Mesendoderm (in vitro differentiated cells): Measurements from ENCODE around the gene PLCXD3.

Experiments
- DNase-seq: peaks from one replicate; pipeline ENCODE4 v3.0.0; 2013
- H2AK5ac ChIP-seq: 2 replicates; pipeline ENCODE4 v1.6.1; 2013; ENCODE audit warnings: low read length, inconsistent platforms
- H2BK120ac ChIP-seq: 2 replicates; pipeline ENCODE4 v1.6.1; 2013; ENCODE audit warnings: low read depth, mild to moderate bottlenecking, low read length, moderate library complexity, mixed read lengths
- H2BK15ac ChIP-seq: replicated peaks from 2 replicates; pipeline ENCODE4 v1.6.1; 2013; ENCODE audit warnings: low read depth, mild to moderate bottlenecking, moderate library complexity
- H2BK5ac ChIP-seq: 2 replicates; pipeline ENCODE4 v1.6.1; 2013; ENCODE audit warnings: low read length, inconsistent platforms
- H3K18ac ChIP-seq: 2 replicates; pipeline ENCODE4 v1.6.1; 2013; ENCODE audit warnings: mild to moderate bottlenecking, low read length, mixed read lengths
- H3K23ac ChIP-seq: one replicate; pipeline ENCODE4 v1.6.1; 2013; ENCODE audit warnings: low read length
- H3K27ac ChIP-seq: 2 replicates; pipeline ENCODE4 v1.5.1; 2013; ENCODE audit warnings: low read depth, mild to moderate bottlenecking, inconsistent platforms, low read length, moderate library complexity
- H3K27me3 ChIP-seq: 2 replicates; pipeline ENCODE4 v1.6.1; 2013; ENCODE audit warnings: low read length, control low read depth, mild to moderate bottlenecking, inconsistent platforms; ENCODE audit not compliant: insufficient read depth, poor library complexity
- H3K36me3 ChIP-seq: 2 replicates; pipeline ENCODE4 v1.6.1; 2013; ENCODE audit warnings: low read length, inconsistent platforms; ENCODE audit not compliant: control insufficient read depth, insufficient read depth
- H3K4ac ChIP-seq: one replicate; pipeline ENCODE4 v1.6.1; 2013; ENCODE audit warnings: low read depth, mild to moderate bottlenecking, low read length, moderate library complexity
- H3K4me1 ChIP-seq: 2 replicates; pipeline ENCODE4 v1.6.1; 2013; ENCODE audit warnings: low read depth, low read length, inconsistent platforms; ENCODE audit not compliant: control insufficient read depth
- H3K4me2 ChIP-seq: 2 replicates; pipeline ENCODE4 v1.6.1; 2013; ENCODE audit warnings: low read length
- H3K4me3 ChIP-seq: 2 replicates; pipeline ENCODE4 v1.5.1; 2013; ENCODE audit warnings: mild to moderate bottlenecking, low read length
- H3K56ac ChIP-seq: one replicate; pipeline ENCODE4 v1.6.1; 2013; ENCODE audit warnings: low read length
- H3K79me1 ChIP-seq: 2 replicates; pipeline ENCODE4 v1.6.1; 2013; ENCODE audit warnings: low read length, inconsistent platforms
- H3K79me2 ChIP-seq: 2 replicates; pipeline ENCODE4 v1.6.1; 2013; ENCODE audit warnings: mild to moderate bottlenecking, low read length; ENCODE audit not compliant: control insufficient read depth, insufficient read depth
- H3K9ac ChIP-seq: 2 replicates; pipeline ENCODE4 v1.6.1; 2013; ENCODE audit warnings: low read length, inconsistent platforms
- H4K5ac ChIP-seq: one replicate; pipeline ENCODE4 v1.6.1; 2013; ENCODE audit warnings: low read length
- H4K8ac ChIP-seq: one replicate; pipeline ENCODE4 v1.6.1; 2013; ENCODE audit warnings: low read depth, mild to moderate bottlenecking, control low read depth, low read length, moderate library complexity
- WGBS: extraction: QIAGEN DNeasy Blood & Tissue Kit; methylation state at CpG from one replicate; pipeline ENCODE4 v1.1.7; 2013; ENCODE audit warnings: low lambda C conversion rate, missing lambda C conversion rate; ENCODE audit not compliant: insufficient coverage; ENCODE audit errors: extremely low coverage; 5-methylcytosine and 5-hydroxymethylcytosine counted together

The PLCXD3 gene

DNA sequence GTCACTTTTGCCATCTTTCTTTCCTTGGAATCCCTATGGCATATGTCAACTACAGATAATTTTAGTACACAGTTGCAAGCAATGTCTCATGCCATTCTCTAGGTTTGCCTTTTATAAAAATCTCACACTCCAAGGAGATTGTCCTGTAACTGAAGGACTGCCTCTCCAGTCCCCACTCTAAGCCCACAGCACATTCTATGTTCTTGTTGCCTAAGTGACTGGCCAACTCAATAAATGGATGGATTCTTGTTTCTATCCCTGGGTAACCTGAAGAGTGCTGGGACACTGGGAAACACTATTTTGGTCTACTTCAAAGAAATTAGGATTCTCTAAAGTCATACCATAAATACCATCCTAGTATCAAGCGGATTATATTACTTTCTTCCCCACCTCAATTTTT, 145.0 kb downstream of the PLCXD3 start:
- Histone ChIP-seq H4K8ac (no peak overlapping the region), H3K27ac (no peak overlapping the region), H3K4me3 (no peak overlapping the region), H3K27me3 (no peaks in the 10 kb centered on the region), H2BK15ac (no peak overlapping the region), H3K23ac (no peak overlapping the region), H3K56ac (no peak overlapping the region), H3K79me2 (no peaks in the 10 kb centered on the region), H3K79me1 (no peaks in the 10 kb centered on the region), H3K36me3 (no peaks in the 10 kb centered on the region), H3K4me2 (no peak overlapping the region), H3K4ac (no peak overlapping the region), H2BK120ac (no peak overlapping the region), H3K18ac (no peak overlapping the region), H2BK5ac (no peak overlapping the region), H3K4me1 (no peaks in the 10 kb centered on the region), H3K9ac (no peak overlapping the region), H2AK5ac (no peak overlapping the region), H4K5ac (no peak overlapping the region)
- WGBS, result no CpG with 5 or more reads among the region's 1 CpG
- DNase-seq, result no peak

DNA sequence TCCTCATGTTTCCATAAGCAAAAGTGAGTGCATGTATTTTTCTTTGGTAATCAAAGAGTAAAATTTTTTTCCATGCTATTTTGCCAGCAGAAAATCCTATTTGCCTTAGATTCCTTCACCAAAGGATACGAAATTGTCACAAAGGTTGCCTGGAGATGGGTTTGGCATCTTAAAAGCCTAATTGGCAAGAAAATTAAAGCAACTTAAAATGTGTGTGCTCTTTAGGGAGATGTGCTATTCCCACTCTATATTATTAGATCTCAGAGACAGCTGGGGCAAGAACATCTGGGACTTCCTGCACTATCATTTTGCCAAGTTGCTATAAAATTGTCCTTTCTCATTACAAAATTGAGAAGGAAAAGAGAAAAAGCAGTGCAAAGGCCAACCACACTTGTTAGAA, 146.1 kb downstream of the PLCXD3 start:
- Histone ChIP-seq H3K79me1 (no peaks in the 10 kb centered on the region), H4K8ac (no peak overlapping the region), H3K18ac (no peak overlapping the region), H2BK120ac (no peak overlapping the region), H3K56ac (no peak overlapping the region), H3K9ac (no peak overlapping the region), H3K23ac (no peak overlapping the region), H3K4me1 (no peaks in the 10 kb centered on the region), H2BK5ac (no peak overlapping the region), H3K4ac (no peak overlapping the region), H2BK15ac (no peak overlapping the region), H4K5ac (no peak overlapping the region), H3K79me2 (no peaks in the 10 kb centered on the region), H3K36me3 (no peaks in the 10 kb centered on the region), H3K27me3 (no peaks in the 10 kb centered on the region), H3K4me2 (no peak overlapping the region), H3K4me3 (no peak overlapping the region), H2AK5ac (no peak overlapping the region), H3K27ac (no peak overlapping the region)
- no peak for DNase-seq
- no CpG with 5 or more reads among the region's 1 CpG for WGBS

DNA sequence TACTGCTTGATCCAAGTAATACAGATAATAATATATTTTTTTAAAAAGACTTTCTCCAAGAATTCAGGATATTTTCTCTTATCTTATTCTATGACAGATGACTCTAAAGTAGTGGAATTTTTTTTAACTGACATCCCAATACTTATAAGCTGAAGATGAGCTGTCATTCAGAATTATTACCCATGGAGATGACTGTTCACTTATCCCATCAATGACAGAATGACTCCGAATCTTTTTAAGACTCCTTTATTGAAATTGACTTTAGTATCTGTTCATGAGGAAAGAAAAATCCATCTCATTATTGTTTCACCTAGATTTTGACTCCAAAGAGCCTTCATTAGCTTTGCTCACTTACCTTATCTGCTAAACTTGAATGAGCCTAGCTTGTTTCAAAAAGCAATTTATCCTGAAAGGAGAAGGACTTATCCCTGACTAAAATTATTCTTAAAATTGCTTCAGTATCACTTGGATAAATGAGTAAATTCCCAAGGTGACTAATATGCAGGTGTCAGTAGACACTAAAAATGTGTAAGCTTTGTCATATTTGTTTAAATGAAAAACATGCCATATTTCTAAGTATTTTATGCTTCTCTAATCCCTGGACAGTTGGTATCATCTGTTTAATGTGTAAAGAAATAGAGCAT, 146.9 kb downstream of the PLCXD3 start:
- Histone ChIP-seq H3K18ac (no peak overlapping the region), H3K27ac (no peak overlapping the region), H2AK5ac (no peak overlapping the region), H4K5ac (no peak overlapping the region), H3K79me2 (no peaks in the 10 kb centered on the region), H3K4me1 (no peaks in the 10 kb centered on the region), H3K4me3 (no peak overlapping the region), H3K9ac (no peak overlapping the region), H3K4me2 (no peak overlapping the region), H2BK120ac (no peak overlapping the region), H3K23ac (no peak overlapping the region), H3K27me3 (no peaks in the 10 kb centered on the region), H4K8ac (no peak overlapping the region), H2BK5ac (no peak overlapping the region), H3K36me3 (no peaks in the 10 kb centered on the region), H3K79me1 (no peaks in the 10 kb centered on the region), H3K4ac (no peak overlapping the region), H3K56ac (no peak overlapping the region), H2BK15ac (no peak overlapping the region)
- no peak for DNase-seq
- no CpG with 5 or more reads among the region's 1 CpG for WGBS

DNA sequence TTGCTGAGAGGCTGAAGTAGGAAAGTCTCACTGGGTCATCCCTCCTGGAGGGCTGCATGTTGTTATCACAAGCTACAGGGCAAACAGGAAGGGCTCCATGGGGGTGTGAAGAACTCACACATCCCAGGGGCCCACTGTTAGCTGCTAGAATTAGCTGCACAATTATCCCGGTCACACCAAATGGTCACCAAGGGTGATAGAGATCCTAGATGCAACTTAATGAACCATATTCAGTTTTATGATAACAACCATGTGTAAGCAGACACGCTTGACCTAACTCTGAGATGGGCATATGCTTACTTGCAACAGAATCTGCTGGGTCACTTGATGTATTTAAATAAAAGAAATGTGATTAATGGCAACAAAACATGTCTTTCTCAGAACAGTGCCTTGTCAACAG, 153.6 kb downstream of the PLCXD3 start:
- peak; percentile 92 for DNase-seq
- no peak overlapping the region for H4K8ac ChIP-seq
- H3K36me3 ChIP-seq, result no peaks in the 10 kb centered on the region
- H3K9ac ChIP-seq, result no peak overlapping the region
- no peaks in the 10 kb centered on the region for H3K4me1 ChIP-seq
- H3K27me3 ChIP-seq, result no peaks in the 10 kb centered on the region
- no peak overlapping the region for H2AK5ac ChIP-seq
- no CpG with 5 or more reads among the region's 2 CpGs for WGBS
- no peak overlapping the region for H3K23ac ChIP-seq
- H4K5ac ChIP-seq, result peak overlapping the region; percentile 47
- no peaks in the 10 kb centered on the region for H3K79me1 ChIP-seq
- H3K4me2 ChIP-seq, result no peak overlapping the region
- no peak overlapping the region for H3K4me3 ChIP-seq
- no peak overlapping the region for H2BK15ac ChIP-seq
- H3K27ac ChIP-seq, result no peak overlapping the region
- no peaks in the 10 kb centered on the region for H3K79me2 ChIP-seq
- no peak overlapping the region for H3K4ac ChIP-seq
- H3K56ac ChIP-seq, result no peak overlapping the region
- H2BK5ac ChIP-seq, result peak overlapping the region; percentile 47
- H2BK120ac ChIP-seq, result no peak overlapping the region
- peak overlapping the region; percentile 75 for H3K18ac ChIP-seq

DNA sequence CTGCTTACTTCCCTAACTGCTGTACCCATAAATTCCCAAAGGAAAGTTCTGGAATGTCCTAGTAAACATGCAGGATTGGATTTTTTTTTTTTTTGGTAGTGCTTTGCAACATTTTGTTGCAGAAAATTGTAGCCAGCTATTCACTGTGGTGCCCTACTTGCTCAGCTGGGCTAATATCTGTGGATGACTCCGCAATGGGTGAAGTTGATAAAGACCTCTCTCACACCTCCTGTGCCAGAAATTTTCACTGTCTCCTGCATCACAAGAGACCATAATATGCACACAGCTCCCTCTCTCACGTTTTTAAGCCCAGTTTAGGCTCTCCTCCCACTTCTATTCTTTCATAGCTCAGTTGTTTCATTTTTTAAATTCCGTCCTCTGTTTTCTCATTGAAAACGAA, 160.6 kb downstream of the PLCXD3 start:
- Histone ChIP-seq H3K79me2 (no peaks in the 10 kb centered on the region), H3K27me3 (no peaks in the 10 kb centered on the region), H3K4me1 (no peaks in the 10 kb centered on the region), H2BK120ac (no peak overlapping the region), H3K36me3 (no peaks in the 10 kb centered on the region), H3K9ac (no peak overlapping the region), H3K18ac (no peak overlapping the region), H4K5ac (no peak overlapping the region), H3K4me3 (no peak overlapping the region), H4K8ac (no peak overlapping the region), H3K79me1 (no peaks in the 10 kb centered on the region), H2AK5ac (no peak overlapping the region), H3K23ac (no peak overlapping the region), H3K56ac (no peak overlapping the region), H2BK15ac (no peak overlapping the region), H3K4me2 (no peak overlapping the region), H3K27ac (no peak overlapping the region), H3K4ac (no peak overlapping the region), H2BK5ac (no peak overlapping the region)
- no CpG with 5 or more reads among the region's 4 CpGs for WGBS
- no peak for DNase-seq

DNA sequence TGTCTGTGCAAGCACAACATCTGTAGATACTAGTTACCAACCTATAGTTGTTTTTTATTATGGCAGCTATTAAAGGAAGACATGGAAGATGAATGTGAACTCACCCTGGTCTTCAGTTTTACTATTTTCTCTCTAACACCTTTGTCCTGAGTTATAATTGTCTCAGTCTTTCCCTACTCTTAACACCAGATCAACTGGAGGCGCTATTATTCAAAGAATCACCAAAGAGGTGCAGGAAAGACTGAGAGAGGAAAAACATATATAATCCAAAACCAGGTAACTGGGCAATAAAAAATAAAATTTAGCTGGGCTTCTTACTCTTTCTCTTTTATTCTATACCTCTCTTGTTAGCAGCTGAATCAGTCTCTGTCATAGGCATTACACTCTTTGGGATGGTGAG, 162.8 kb downstream of the PLCXD3 start:
- Histone ChIP-seq H4K5ac (no peak overlapping the region), H2BK5ac (no peak overlapping the region), H3K79me2 (no peaks in the 10 kb centered on the region), H3K36me3 (no peaks in the 10 kb centered on the region), H3K18ac (no peak overlapping the region), H3K27ac (no peak overlapping the region), H2BK120ac (no peak overlapping the region), H4K8ac (no peak overlapping the region), H3K9ac (no peak overlapping the region), H2AK5ac (no peak overlapping the region), H3K4me2 (no peak overlapping the region), H3K23ac (no peak overlapping the region), H3K4me1 (no peaks in the 10 kb centered on the region), H3K56ac (no peak overlapping the region), H3K4ac (no peak overlapping the region), H3K4me3 (no peak overlapping the region), H2BK15ac (no peak overlapping the region), H3K27me3 (no peaks in the 10 kb centered on the region), H3K79me1 (no peaks in the 10 kb centered on the region)
- no CpG with 5 or more reads among the region's 1 CpG for WGBS
- DNase-seq, result no peak
